Prostate gland (tissue), 2 donors: ENCODE measurements around the gene SASH3.

Source experiments
- CTCF ChIP-seq, 4 experiments: fragments of 200-600 bp in 2 of 4; fragments of 450-650 bp in 2 of 4; sonication (generic) in 2 of 4; IDR thresholded peaks; 1 replicate in 3 of 4; 2 replicates in 1 of 4; pipeline ENCODE4 v1.5.1; 2016 to 2019; ENCODE audit warnings: antibody characterized with exemption in 4 of 4, mild to moderate bottlenecking in 2 of 4, moderate library complexity in 2 of 4
- POLR2A ChIP-seq: fragments of 450-650 bp; IDR thresholded peaks from one replicate; pipeline ENCODE4 v1.6.1; 2016; ENCODE audit warnings: antibody characterized with exemption, mild to moderate bottlenecking

DNA sequence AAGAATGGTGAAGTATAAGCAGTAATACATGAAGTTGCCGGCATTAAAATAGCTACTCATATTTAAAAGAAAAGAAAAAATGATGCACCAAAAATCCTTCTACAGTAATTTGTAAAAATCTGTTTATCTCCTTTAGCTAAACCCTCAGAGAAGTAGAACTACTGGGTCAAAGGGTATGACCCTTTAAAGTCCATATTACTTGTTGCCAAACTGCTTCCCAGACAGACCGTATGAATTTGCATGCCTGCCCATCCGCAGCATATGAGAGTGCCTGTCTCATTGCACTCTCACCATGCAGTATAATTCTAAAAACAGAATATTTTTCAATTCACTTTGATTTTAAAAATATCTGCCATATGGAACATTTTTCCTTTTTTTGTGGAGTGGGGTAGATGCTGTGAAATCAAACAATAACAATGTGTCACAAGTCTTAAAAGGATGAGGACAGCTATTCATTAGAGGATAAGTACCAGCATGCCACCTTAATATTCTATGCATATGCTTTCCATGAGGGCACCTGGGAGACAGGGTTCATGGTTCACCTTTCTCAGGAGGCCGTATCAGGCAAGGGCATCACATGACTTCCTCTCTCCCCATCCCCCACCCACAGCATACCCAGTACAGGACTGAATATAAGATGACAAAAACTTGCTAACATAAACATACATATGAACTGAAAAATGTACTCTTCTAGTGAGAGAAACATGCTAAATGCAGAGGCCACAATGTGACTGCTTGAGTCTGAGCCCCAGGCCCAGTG, 46.2 kb downstream of the SASH3 start:
- TF ChIP-seq CTCF (IDR thresholded peaks at IDR 0.05) = no peak
- no peak for TF ChIP-seq POLR2A
